Sigmoid colon (tissue), 7 donors: ENCODE measurements around the gene TMBIM1. TPM values are rescaled to one million over a fixed set of nuclear protein-coding genes. Genes with fewer than 3 reads are reported as not detected.

Source experiments
- DNase-seq: peaks from one replicate; pipeline ENCODE4 v3.0.0-alpha.2; 2019
- H3K27ac ChIP-seq, 4 donors: fragments of 200-600 bp; sonication (generic); one replicate each; pipeline ENCODE4 v1.5.1; 2016 to 2019; ENCODE audit warnings: mild to moderate bottlenecking in 1 of 4
- H3K27me3 ChIP-seq, 3 donors: fragments of 200-600 bp; sonication (generic); one replicate each; pipeline ENCODE4 v1.5.1; 2019; ENCODE audit warnings: mild to moderate bottlenecking in 1 of 3
- H3K36me3 ChIP-seq, 4 donors: fragments of 200-600 bp; sonication (generic); one replicate each; pipeline ENCODE4 v1.5.1; 2016 to 2019
- H3K4me1 ChIP-seq, 4 donors: fragments of 200-600 bp; sonication (generic); one replicate each; pipeline ENCODE4 v1.5.1; 2017 to 2019
- H3K4me3 ChIP-seq, 4 donors: fragments of 200-600 bp; sonication (generic); one replicate each; pipeline ENCODE4 v1.5.1; 2017 to 2019; ENCODE audit warnings: mild to moderate bottlenecking in 2 of 4, moderate library complexity in 1 of 4
- H3K9me3 ChIP-seq, 4 donors: fragments of 200-600 bp in 3 of 4; sonication (generic) in 3 of 4; one replicate each; pipeline versions ENCODE4 v1.5.1 to v1.6.1; 2013 to 2019
- CTCF ChIP-seq, 4 experiments: fragments of 450-650 bp in 3 of 4; fragments of 200-600 bp in 1 of 4; IDR thresholded peaks; one replicate each; pipeline ENCODE4 v1.5.1; 2016 to 2019; ENCODE audit warnings: antibody characterized with exemption in 4 of 4, mild to moderate bottlenecking in 3 of 4, moderate library complexity in 2 of 4
- EP300 ChIP-seq, 4 donors: sonication (generic); formaldehyde crosslinking; IDR thresholded peaks; one replicate each; pipeline ENCODE4 v1.6.1; 2017; ENCODE audit warnings: antibody characterized with exemption in 4 of 4
- POLR2A ChIP-seq, 2 donors: fragments of 450-650 bp; IDR thresholded peaks; one replicate each; pipeline ENCODE4 v1.6.1; 2016; ENCODE audit warnings: antibody characterized with exemption in 2 of 2, mild to moderate bottlenecking in 2 of 2, moderate library complexity in 2 of 2
- POLR2AphosphoS5 ChIP-seq, 4 donors: sonication (generic); formaldehyde crosslinking; IDR thresholded peaks; one replicate each; pipeline ENCODE4 v1.6.1; 2017; ENCODE audit warnings: antibody characterized with exemption in 4 of 4
- WGBS, 2 donors: extraction: QIAGEN DNeasy Blood & Tissue Kit; methylation state at CpG; one replicate each; pipeline ENCODE4 v1.1.7; 2013; 5-methylcytosine and 5-hydroxymethylcytosine counted together
- intact Hi-C: fragments of 100-400 bp; cut with DNase I; formaldehyde crosslinking; loops from one replicate; pipeline ENCODE4 v1.15.1; 2023
- polyA plus RNA-seq, 3 donors: library from polyadenylated mRNA; stranded (reverse); fragments of 200-250 nt; gene quantifications; one replicate each; pipeline ENCODE4 v1.2.3, GENCODE V29; 2013
- total RNA-seq, 4 donors: library from RNA; depleted of rRNA; stranded (reverse); fragments of >200 nt; gene quantifications; one replicate each; pipeline ENCODE4 v1.1.0, GENCODE V29; 2016
- donor health status: healthy with polysubstance abuse.
- donor health status: Bipolar disorder and iron deficiency.
- donor health status: healthy.

Gene TMBIM1
- total and polyA plus RNA-seq, 7 donors = 90.2 to 204 (median 139) TPM

- Histone ChIP-seq H3K4me1 (no peaks in the 10 kb centered on the region), H3K27me3 (no peaks in the 10 kb centered on the region), H3K27ac (peak overlapping the region; percentile 14 to 56 (median 34)), H3K9me3 (no peaks in the 10 kb centered on the region), H3K4me3 (no peak overlapping the region), H3K36me3 (no peaks in the 10 kb centered on the region)
- intact Hi-C loops = no loop called here
- TF ChIP-seq POLR2AphosphoS5 (IDR thresholded peaks at IDR 0.05) (peak in 2 of 4 donors; percentile 8 to 19), CTCF (IDR thresholded peaks at IDR 0.05) (no peak)
- DNase-seq = no peak
- WGBS, 2 donors = 56 to 74% methylated on average over 16 of the region's 16 CpGs
Measured at GRCh38 chr2:218332920-218333645, 40.8 kb upstream of the TMBIM1 start.

GRCh38 chr2:218332288-218332687 is 40.0 kb upstream of the TMBIM1 start:
- no peak for DNase-seq

GRCh38 chr2:218331745-218332144 is 39.4 kb upstream of the TMBIM1 start:
- TF ChIP-seq POLR2AphosphoS5 (IDR thresholded peaks at IDR 0.05) = no peak
- TF ChIP-seq CTCF (IDR thresholded peaks at IDR 0.05) = no peak
- no peak for TF ChIP-seq EP300 (IDR thresholded peaks at IDR 0.05)
- no peak for TF ChIP-seq POLR2A (IDR thresholded peaks at IDR 0.05)
- H3K4me3 ChIP-seq = no peak overlapping the region
- no peaks in the 10 kb centered on the region for H3K36me3 ChIP-seq
- peak overlapping the region in 2 of 4 donors; percentile 27 to 56 for H3K27ac ChIP-seq
- no peaks in the 10 kb centered on the region for H3K9me3 ChIP-seq
- H3K27me3 ChIP-seq = no peaks in the 10 kb centered on the region
- no peak for DNase-seq
- intact Hi-C loops = no loop called here
- WGBS, 2 donors = 79 to 83% methylated on average over 8 of the region's 8 CpGs
- no peaks in the 10 kb centered on the region for H3K4me1 ChIP-seq

More at GRCh38 chr2:218332288-218332687, 40.0 kb upstream of the TMBIM1 start:
- intact Hi-C loops = no loop called here
- Histone ChIP-seq H3K27ac (peak overlapping the region; percentile 14 to 56 (median 34)), H3K36me3 (no peaks in the 10 kb centered on the region), H3K27me3 (no peaks in the 10 kb centered on the region), H3K4me3 (no peak overlapping the region), H3K4me1 (no peaks in the 10 kb centered on the region), H3K9me3 (no peaks in the 10 kb centered on the region)
- 90 to 96% methylated on average over 1 of the region's 1 CpG for WGBS, 2 donors
- TF ChIP-seq POLR2AphosphoS5 (IDR thresholded peaks at IDR 0.05) (no peak), POLR2A (IDR thresholded peaks at IDR 0.05) (no peak), CTCF (IDR thresholded peaks at IDR 0.05) (no peak), EP300 (IDR thresholded peaks at IDR 0.05) (no peak)

GRCh38 chr2:218329826-218330593 is 37.7 kb upstream of the TMBIM1 start:
- WGBS, 2 donors = 65% methylated on average over 8 of the region's 8 CpGs
- no peak overlapping the region for H3K27ac ChIP-seq
- DNase-seq = no peak

More at GRCh38 chr2:218329826-218330593, 37.7 kb upstream of the TMBIM1 start:
- intact Hi-C loops = no loop called here
- Histone ChIP-seq H3K4me3 (no peak overlapping the region), H3K36me3 (no peaks in the 10 kb centered on the region), H3K9me3 (no peaks in the 10 kb centered on the region), H3K4me1 (no peaks in the 10 kb centered on the region), H3K27me3 (no peaks in the 10 kb centered on the region)
- TF ChIP-seq POLR2A (IDR thresholded peaks at IDR 0.05) (no peak), POLR2AphosphoS5 (IDR thresholded peaks at IDR 0.05) (no peak), CTCF (IDR thresholded peaks at IDR 0.05) (no peak), EP300 (IDR thresholded peaks at IDR 0.05) (no peak)
